Osteocyte (in vitro differentiated cells): Measurements from ENCODE around the gene PTPN22. TPM values are rescaled to one million over a fixed set of nuclear protein-coding genes. Genes with fewer than 3 reads are reported as not detected.

Experiments
- DNase-seq: peaks from one replicate; pipeline ENCODE4 v3.0.0; 2021; ENCODE audit warnings: mixed read lengths; ENCODE audit not compliant: unreplicated experiment; ENCODE audit errors: extremely low spot score
- H3K27ac Mint-ChIP-seq: one replicate; pipeline ENCODE4 v1.8.0; 2021; ENCODE audit warnings: mild to moderate bottlenecking, mixed read lengths; ENCODE audit not compliant: unreplicated experiment
- H3K27me3 Mint-ChIP-seq: one replicate; pipeline ENCODE4 v1.8.0; 2021; ENCODE audit warnings: mixed read lengths; ENCODE audit not compliant: unreplicated experiment
- H3K36me3 Mint-ChIP-seq: one replicate; pipeline ENCODE4 v1.8.0; 2021; ENCODE audit warnings: mixed read lengths; ENCODE audit not compliant: unreplicated experiment
- H3K4me1 Mint-ChIP-seq: one replicate; pipeline ENCODE4 v1.8.0; 2021; ENCODE audit warnings: mixed read lengths; ENCODE audit not compliant: unreplicated experiment
- H3K4me3 Mint-ChIP-seq: one replicate; pipeline ENCODE4 v1.8.0; 2021; ENCODE audit warnings: mild to moderate bottlenecking, moderate library complexity, mixed read lengths; ENCODE audit not compliant: unreplicated experiment
- H3K9me3 Mint-ChIP-seq: one replicate; pipeline ENCODE4 v1.8.0; 2021; ENCODE audit warnings: mixed read lengths; ENCODE audit not compliant: unreplicated experiment
- total RNA-seq: library from RNA; stranded (reverse); gene quantifications from 2 replicates; pipeline ENCODE4 v1.2.1, GENCODE V29; 2021
- TF ChIP-seq, protein P1 (sequence below): fragments of 200-600 bp; sonication (generic); IDR thresholded peaks from 2 replicates; pipeline ENCODE4 v1.5.0; 2021; ENCODE audit warnings: antibody characterized with exemption, mild to moderate bottlenecking, moderate library complexity

PTPN22 gene
- total RNA-seq, 1 donor from 2014 or later, result not detected

DNA sequence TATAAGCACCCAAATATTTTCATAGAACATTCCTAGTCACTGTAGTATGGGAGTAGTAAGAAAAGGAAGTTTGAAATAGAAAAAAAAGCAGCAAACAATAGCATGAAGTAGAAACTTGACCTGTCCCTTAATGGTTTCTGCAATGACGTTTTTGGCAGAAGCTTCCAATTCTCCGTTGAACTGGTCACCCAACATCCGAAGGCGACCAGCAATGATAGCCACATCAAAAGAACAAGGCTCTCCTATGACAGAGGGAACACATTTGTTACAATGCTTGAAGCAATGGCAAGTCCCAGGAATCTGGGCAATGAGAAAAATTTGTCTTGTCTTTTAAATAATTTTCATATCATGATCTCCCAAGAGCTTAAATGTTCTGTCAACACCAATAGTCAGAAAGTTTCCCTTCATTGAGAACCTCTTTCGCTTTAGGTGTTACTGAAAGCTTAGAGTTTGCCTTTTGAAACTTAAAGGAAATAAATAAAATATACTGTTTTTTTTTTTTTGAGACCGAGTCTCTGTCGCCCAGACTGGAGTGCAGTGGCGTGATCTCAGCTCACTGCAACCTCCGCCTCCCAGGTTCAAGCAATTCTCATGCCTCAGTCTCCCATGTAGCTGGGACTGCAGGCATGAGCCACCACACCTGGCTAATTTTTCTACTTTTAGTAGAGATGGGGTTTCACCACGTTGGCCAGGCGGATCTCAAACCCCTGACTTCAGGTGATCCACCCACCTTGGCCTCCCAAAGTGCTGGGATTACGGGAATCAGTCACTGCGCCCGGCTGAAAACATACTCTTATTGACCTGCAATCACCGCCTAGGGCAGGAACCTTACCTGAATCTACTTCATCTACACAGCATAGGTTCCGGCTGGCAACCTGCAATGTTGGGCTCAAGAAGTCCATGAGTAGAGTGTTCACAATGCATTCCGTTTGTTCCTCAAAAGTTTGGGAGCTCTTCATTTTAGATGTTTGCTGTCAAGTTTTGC lies 15.2 kb upstream of the PTPN22 start:
- Mint-ChIP-seq H3K4me3 (no peak overlapping the region), H3K9me3 (no peaks in the 10 kb centered on the region), H3K4me1 (peaks cover 7% of the 10 kb centered on the region), H3K27ac (no peak overlapping the region), H3K27me3 (no peaks in the 10 kb centered on the region), H3K36me3 (no peaks in the 10 kb centered on the region)
- no peak for DNase-seq
- TF ChIP-seq, protein P1, sequence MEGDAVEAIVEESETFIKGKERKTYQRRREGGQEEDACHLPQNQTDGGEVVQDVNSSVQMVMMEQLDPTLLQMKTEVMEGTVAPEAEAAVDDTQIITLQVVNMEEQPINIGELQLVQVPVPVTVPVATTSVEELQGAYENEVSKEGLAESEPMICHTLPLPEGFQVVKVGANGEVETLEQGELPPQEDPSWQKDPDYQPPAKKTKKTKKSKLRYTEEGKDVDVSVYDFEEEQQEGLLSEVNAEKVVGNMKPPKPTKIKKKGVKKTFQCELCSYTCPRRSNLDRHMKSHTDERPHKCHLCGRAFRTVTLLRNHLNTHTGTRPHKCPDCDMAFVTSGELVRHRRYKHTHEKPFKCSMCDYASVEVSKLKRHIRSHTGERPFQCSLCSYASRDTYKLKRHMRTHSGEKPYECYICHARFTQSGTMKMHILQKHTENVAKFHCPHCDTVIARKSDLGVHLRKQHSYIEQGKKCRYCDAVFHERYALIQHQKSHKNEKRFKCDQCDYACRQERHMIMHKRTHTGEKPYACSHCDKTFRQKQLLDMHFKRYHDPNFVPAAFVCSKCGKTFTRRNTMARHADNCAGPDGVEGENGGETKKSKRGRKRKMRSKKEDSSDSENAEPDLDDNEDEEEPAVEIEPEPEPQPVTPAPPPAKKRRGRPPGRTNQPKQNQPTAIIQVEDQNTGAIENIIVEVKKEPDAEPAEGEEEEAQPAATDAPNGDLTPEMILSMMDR, result no peak

- H3K36me3 Mint-ChIP-seq, result no peaks in the 10 kb centered on the region
- no peak overlapping the region for H3K4me3 Mint-ChIP-seq
- no peak for DNase-seq
- peaks cover 14% of the 10 kb centered on the region for H3K4me1 Mint-ChIP-seq
- no peaks in the 10 kb centered on the region for H3K27me3 Mint-ChIP-seq
- no peaks in the 10 kb centered on the region for H3K9me3 Mint-ChIP-seq
- TF ChIP-seq, protein P1, result no peak
- H3K27ac Mint-ChIP-seq, result no peak overlapping the region
These were observed 10.1 kb upstream of the PTPN22 start for GRCh38 chr1:113881661-113882060.

DNA sequence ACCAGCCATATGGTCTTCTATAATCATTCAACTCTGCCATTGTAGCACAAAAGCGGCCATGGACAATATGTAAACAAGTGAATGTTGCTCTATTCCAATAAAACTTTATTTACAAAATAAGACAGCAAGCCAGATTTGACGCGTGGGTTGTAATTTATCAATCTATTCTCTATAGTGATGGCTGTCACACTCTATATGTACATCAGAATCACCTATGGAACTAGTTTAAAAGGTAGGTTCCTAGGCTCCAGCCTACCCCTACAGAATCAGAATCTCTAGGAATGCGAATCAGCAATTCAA lies 8.2 kb upstream of the PTPN22 start:
- Mint-ChIP-seq H3K4me1 (peaks cover 8% of the 10 kb centered on the region), H3K9me3 (no peaks in the 10 kb centered on the region), H3K36me3 (no peaks in the 10 kb centered on the region), H3K27ac (no peak overlapping the region), H3K27me3 (no peaks in the 10 kb centered on the region), H3K4me3 (no peak overlapping the region)
- TF ChIP-seq, protein P1, result no peak
- DNase-seq, result no peak

- TF ChIP-seq, protein P1, result no peak
- Mint-ChIP-seq H3K27ac (no peak overlapping the region), H3K36me3 (no peaks in the 10 kb centered on the region), H3K27me3 (no peaks in the 10 kb centered on the region), H3K4me1 (peaks cover 7% of the 10 kb centered on the region), H3K9me3 (no peaks in the 10 kb centered on the region), H3K4me3 (no peak overlapping the region)
- no peak for DNase-seq
These were observed 4.7 kb upstream of the PTPN22 start for GRCh38 chr1:113876176-113876575.

DNA sequence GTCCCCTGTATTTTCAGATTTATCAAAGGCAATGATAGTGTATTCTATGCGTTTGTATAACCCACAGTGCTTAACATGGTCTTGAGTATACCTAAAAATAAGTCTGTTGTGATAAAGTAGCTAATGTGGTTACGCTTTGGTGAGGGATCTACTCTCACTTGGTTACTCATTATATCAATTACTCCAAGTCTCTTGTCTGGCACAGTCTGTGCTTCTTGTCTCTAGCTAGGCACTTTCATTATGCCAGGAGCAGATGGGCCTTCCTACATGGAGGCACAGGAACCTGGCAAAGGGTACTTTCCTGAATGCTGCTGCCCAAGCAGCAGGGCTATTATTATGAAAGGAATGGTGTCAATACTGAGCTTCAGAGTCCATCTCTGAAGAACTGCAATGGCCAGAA lies 4.2 kb upstream of the PTPN22 start:
- Mint-ChIP-seq H3K9me3 (no peaks in the 10 kb centered on the region), H3K27ac (no peak overlapping the region), H3K36me3 (no peaks in the 10 kb centered on the region), H3K4me1 (peaks cover 3% of the 10 kb centered on the region), H3K4me3 (no peak overlapping the region), H3K27me3 (no peaks in the 10 kb centered on the region)
- TF ChIP-seq, protein P1, result no peak
- no peak for DNase-seq
